ENCODE measurements around the gene STK10. TPM values are rescaled to one million over a fixed set of nuclear protein-coding genes. Genes with fewer than 3 reads are reported as not detected.

Gene STK10
- total and polyA plus RNA-seq, 2 donors (not counting 1 experiment from before 2014, with no cell fraction given), result 97.9 to 253 TPM

DNA sequence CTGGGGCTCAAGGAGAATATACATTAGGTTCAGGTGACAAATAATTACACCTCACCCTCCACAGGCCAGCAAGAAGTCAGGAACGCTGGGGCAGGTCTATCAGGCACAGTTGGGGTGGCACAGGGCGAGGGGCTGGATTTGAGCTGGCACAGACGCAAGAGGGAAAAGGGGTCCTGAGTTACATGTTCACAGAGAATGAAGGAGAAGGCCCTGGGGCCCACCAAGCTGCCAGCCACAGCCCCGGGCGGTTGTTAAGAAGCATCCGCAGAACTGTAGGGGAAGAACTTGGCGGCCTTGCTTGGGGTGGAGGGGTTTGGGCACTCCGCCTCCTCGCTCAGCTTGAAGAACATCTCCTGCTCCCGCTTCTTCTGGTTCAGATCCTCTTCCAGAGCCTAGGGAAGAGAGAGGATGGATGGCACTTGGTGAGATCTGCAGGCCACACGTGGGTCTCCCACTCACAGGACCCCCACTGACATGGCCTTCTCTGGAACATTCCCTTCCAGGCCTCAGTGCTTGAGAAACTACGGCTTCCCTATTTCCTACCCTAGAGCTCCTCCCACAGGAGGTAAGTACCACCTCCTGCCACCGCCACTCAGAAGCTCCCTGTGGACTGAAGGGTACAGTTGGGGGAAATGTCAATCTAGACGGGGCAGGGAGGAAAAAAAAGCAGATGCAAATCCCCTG, 143.3 kb downstream of the STK10 start:
- DNase-seq (no peak), ATAC-seq (ENCODE audit: low read depth) (no peak)
- Histone ChIP-seq H3K27me3 (replicated peaks in 1 of 4; ENCODE audit: control extremely low read depth in 1 of 4, control insufficient read depth in 3 of 4, insufficient read depth in 4 of 4, low read length in 3 of 4) (no peaks in the 10 kb centered on the region), H3K36me3 (replicated peaks in 1 of 2; ENCODE audit: control extremely low read depth in 1 of 2, control insufficient read depth in 1 of 2, extremely low read depth in 1 of 2, insufficient read depth in 2 of 2, low read length in 1 of 2) (peaks cover 2 to 59% of the 10 kb centered on the region in 2 experiments), H3K4me3 (ENCODE audit: control extremely low read depth in 1 of 5, extremely low read depth in 1 of 5, insufficient read depth in 1 of 5, low read depth in 2 of 5, low read length in 4 of 5) (no peak overlapping the region), H3K79me2 (ENCODE audit: control insufficient read depth, insufficient read depth, low read length) (peaks cover 7% of the 10 kb centered on the region), H3K9me3 (ENCODE audit: control extremely low read depth in 1 of 3, control insufficient read depth in 2 of 3, insufficient read depth in 1 of 3, low read length in 2 of 3) (no peaks in the 10 kb centered on the region), H4K20me1 (ENCODE audit: control insufficient read depth, insufficient read depth, low read length, poor library complexity, severe bottlenecking) (no peaks in the 10 kb centered on the region), H2AFZ (ENCODE audit: insufficient read depth, low read depth, low read length, poor library complexity, severe bottlenecking) (no peak overlapping the region), H3K9ac (ENCODE audit: low read length) (no peak overlapping the region), H3K4me2 (replicated peaks; ENCODE audit: low read depth, low read length, poor library complexity, severe bottlenecking) (no peak overlapping the region), H3K27ac (ENCODE audit: low read length in 2 of 2) (peak overlapping the region in 1 of 2 donors; percentile 64), H3K4me1 (ENCODE audit: control insufficient read depth in 2 of 2, insufficient read depth in 2 of 2, low read length in 2 of 2) (peaks cover 0 to 7% of the 10 kb centered on the region in 2 donors)
- POLR2A ChIA-PET, result interaction anchor here (0.7 kb wide), 1 partner anchor 9 kb away, joined by 3 read pairs; no protein-coding TSS in a partner anchor
- 85% methylated on average over 8 of the region's 14 CpGs for WGBS (ENCODE audit: insufficient coverage)
- Mint-ChIP-seq H3K9me3 (ENCODE audit: insufficient read depth) (no peaks in the 10 kb centered on the region), H3K4me3 (no peak overlapping the region), H3K4me1 (peaks cover 6% of the 10 kb centered on the region), H3K27ac (peak overlapping the region; percentile 59), H3K27me3 (no peaks in the 10 kb centered on the region)
- intact Hi-C loops (cut with micrococcal nuclease), result loop anchor here (5.0 kb wide), 1 partner anchor 42 kb away; no protein-coding TSS in a partner anchor
- TF ChIP-seq, protein P1, sequence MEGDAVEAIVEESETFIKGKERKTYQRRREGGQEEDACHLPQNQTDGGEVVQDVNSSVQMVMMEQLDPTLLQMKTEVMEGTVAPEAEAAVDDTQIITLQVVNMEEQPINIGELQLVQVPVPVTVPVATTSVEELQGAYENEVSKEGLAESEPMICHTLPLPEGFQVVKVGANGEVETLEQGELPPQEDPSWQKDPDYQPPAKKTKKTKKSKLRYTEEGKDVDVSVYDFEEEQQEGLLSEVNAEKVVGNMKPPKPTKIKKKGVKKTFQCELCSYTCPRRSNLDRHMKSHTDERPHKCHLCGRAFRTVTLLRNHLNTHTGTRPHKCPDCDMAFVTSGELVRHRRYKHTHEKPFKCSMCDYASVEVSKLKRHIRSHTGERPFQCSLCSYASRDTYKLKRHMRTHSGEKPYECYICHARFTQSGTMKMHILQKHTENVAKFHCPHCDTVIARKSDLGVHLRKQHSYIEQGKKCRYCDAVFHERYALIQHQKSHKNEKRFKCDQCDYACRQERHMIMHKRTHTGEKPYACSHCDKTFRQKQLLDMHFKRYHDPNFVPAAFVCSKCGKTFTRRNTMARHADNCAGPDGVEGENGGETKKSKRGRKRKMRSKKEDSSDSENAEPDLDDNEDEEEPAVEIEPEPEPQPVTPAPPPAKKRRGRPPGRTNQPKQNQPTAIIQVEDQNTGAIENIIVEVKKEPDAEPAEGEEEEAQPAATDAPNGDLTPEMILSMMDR (IDR thresholded peaks at IDR 0.05), result no peak
- TF ChIP-seq EZH2 (IDR thresholded peaks at IDR 0.05; ENCODE audit: borderline replicate concordance, insufficient read depth, low read depth, low read length, poor library complexity, severe bottlenecking), result no peak
- CTCF ChIA-PET, result interaction anchor here (0.7 to 10.5 kb wide), 5 partner anchors 9 to 141 kb away, joined by 3 to 227 read pairs (median 3); no protein-coding TSS in a partner anchor

DNA sequence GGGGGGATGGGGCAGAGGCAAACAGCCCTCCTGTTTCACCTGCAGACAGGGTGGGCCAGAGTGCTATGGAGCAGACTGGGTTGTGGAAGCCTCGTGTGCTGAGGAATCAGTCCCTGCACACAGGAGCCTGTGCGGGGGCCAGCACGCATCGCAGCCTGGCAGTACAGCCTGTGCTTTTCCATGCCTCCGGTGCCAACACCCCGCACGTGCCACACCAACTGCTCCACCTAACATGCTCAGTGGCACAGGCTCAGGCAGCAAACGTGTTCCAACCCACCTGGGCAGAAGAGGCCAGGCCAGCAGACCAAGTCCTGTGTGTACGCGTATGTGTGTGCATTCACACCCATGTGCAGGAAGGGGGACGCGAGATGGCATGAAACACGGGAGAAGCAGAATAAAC, 144.2 kb downstream of the STK10 start:
- TF ChIP-seq EZH2 (IDR thresholded peaks at IDR 0.05; ENCODE audit: borderline replicate concordance, insufficient read depth, low read depth, low read length, poor library complexity, severe bottlenecking), result no peak
- TF ChIP-seq, protein P1 (IDR thresholded peaks at IDR 0.05), result no peak
- Mint-ChIP-seq H3K9me3 (ENCODE audit: insufficient read depth) (no peaks in the 10 kb centered on the region), H3K27ac (no peak overlapping the region), H3K27me3 (no peaks in the 10 kb centered on the region), H3K4me1 (peaks cover 6% of the 10 kb centered on the region), H3K4me3 (no peak overlapping the region)
- Histone ChIP-seq H2AFZ (ENCODE audit: insufficient read depth, low read depth, low read length, poor library complexity, severe bottlenecking) (no peak overlapping the region), H3K9ac (ENCODE audit: low read length) (no peak overlapping the region), H4K20me1 (ENCODE audit: control insufficient read depth, insufficient read depth, low read length, poor library complexity, severe bottlenecking) (no peaks in the 10 kb centered on the region), H3K27me3 (replicated peaks in 1 of 4; ENCODE audit: control extremely low read depth in 1 of 4, control insufficient read depth in 3 of 4, insufficient read depth in 4 of 4, low read length in 3 of 4) (no peaks in the 10 kb centered on the region), H3K4me2 (replicated peaks; ENCODE audit: low read depth, low read length, poor library complexity, severe bottlenecking) (no peak overlapping the region), H3K79me2 (ENCODE audit: control insufficient read depth, insufficient read depth, low read length) (peaks cover 3% of the 10 kb centered on the region), H3K36me3 (replicated peaks in 1 of 2; ENCODE audit: control extremely low read depth in 1 of 2, control insufficient read depth in 1 of 2, extremely low read depth in 1 of 2, insufficient read depth in 2 of 2, low read length in 1 of 2) (peaks cover 2 to 50% of the 10 kb centered on the region in 2 experiments), H3K9me3 (ENCODE audit: control extremely low read depth in 1 of 3, control insufficient read depth in 2 of 3, insufficient read depth in 1 of 3, low read length in 2 of 3) (no peaks in the 10 kb centered on the region), H3K4me3 (ENCODE audit: control extremely low read depth in 1 of 5, extremely low read depth in 1 of 5, insufficient read depth in 1 of 5, low read depth in 2 of 5, low read length in 4 of 5) (no peak overlapping the region), H3K27ac (ENCODE audit: low read length in 2 of 2) (no peak overlapping the region), H3K4me1 (ENCODE audit: control insufficient read depth in 2 of 2, insufficient read depth in 2 of 2, low read length in 2 of 2) (peaks cover 0 to 7% of the 10 kb centered on the region in 2 donors)
- CTCF ChIA-PET, result interaction anchor here (1.8 to 10.5 kb wide), 2 partner anchors 17 to 133 kb away, joined by 5 to 227 read pairs; no protein-coding TSS in a partner anchor
- POLR2A ChIA-PET, result no interaction called here
- WGBS (ENCODE audit: insufficient coverage), result 97% methylated on average over 10 of the region's 13 CpGs
- ATAC-seq (ENCODE audit: low read depth) (no peak), DNase-seq (no peak)
- intact Hi-C loops (cut with micrococcal nuclease), result loop anchor here (5.0 kb wide), 1 partner anchor 42 kb away; no protein-coding TSS in a partner anchor
